ENCODE data around the gene SOCS7. TPM values are rescaled to one million over a fixed set of nuclear protein-coding genes. Genes with fewer than 3 reads are reported as not detected.
A peak's percentile ranks its signal among the peaks of the same experiment; 100 is the strongest.

SOCS7 gene
- total RNA-seq, 2 experiments from 2014 or later = 14.1 to 15.0 TPM

DNA sequence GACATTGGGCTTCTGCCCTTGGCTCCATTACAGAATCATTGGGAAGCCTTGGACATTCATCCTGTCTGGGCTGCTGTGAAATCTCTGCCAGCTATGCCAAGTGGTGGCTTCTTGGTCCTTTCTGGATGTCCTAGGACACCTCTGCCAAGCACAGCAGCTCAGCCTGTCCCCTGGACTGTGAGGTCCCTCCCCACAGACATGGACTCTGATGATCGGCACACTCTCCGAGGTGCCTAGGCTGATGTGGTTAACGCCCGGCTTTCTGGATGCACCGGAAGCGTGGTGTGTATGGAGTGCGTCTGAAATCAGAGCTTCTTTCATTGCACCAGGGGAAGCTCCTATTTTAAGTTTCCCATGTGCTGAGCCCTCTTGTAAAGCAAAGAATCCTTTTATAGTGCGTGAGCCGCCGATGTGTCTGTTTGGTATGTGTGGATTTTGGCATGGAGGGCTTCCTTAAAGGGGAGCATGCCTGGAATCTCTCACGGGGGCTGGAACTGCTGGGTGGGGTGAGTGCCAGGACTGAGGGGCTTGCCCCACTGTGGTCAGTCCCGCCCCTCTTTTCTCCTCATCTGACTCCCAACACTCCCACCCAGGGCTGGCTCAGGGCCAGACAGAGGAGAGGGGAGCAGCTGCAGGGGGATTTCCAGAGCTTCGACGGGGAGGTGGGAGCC, 69.7 kb downstream of the SOCS7 start:
- Mint-ChIP-seq H3K4me3 (no peak overlapping the region), H3K9me3 (no peaks in the 10 kb centered on the region), H3K27ac (no peak overlapping the region), H3K4me1 (peaks cover 3% of the 10 kb centered on the region), H3K27me3 (peaks cover 61% of the 10 kb centered on the region), H3K36me3 (ENCODE audit: low read depth) (no peaks in the 10 kb centered on the region)
- no peak for DNase-seq
- CTCF ChIA-PET = interaction anchor here (0.6 to 2.0 kb wide), 6 partner anchors 9 to 84 kb away, joined by 3 to 6 read pairs (median 4); partner anchors contain the start of gene SOCS7
- POLR2A ChIA-PET = no interaction called here

DNA sequence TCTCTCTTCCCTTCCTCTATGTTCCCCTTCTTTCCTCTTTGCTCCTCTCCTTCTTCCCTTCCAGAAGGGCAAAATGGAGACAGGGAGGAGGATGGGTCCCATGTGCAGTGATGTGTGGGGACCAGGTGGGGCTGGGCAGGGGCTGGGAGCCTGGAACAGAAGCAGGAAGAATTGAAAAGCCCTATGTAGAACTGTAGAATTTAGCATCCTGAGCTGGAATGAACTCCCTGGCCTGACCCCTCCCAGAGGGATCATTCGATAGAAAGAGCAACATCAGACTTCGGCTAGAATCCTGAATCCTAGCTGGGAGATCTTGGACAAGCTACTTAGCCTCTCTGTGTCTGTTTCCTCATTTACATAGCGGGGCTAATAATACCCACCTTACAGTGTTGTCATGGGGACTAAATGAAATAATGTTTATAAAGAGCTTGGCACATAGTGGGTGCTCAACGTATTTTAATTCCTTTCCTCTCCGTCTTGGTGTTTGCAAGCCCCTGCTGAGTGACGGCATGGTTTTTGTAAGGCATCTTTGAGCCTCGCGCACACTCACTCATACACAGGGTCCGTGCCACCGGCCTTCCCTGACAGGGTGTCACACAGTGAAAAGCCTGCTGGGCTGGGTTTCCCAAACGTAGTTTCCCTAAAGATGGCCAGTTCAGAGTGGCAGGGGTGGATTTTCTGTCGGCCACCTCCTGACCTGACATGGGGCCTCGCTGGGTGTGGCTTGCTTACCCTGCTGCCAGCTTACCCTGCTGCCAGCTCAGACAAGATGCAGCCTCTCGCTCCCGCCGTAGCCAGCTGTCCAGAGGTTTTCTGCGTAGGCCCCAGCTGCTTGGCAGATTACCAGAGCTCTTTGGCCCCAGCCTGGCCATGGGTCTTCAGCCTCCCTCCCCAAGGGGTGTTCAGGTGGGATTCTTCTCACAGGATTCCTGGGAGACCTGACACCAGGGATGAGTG, 70.5 kb downstream of the SOCS7 start:
- ChIA-PET POLR2A (no interaction called here), CTCF (interaction anchor here (0.6 to 2.0 kb wide), 6 partner anchors 10 to 83 kb away, joined by 3 to 6 read pairs (median 4); partner anchors contain the start of gene SOCS7)
- DNase-seq = no peak
- Mint-ChIP-seq H3K27ac (no peak overlapping the region), H3K9me3 (no peaks in the 10 kb centered on the region), H3K36me3 (ENCODE audit: low read depth) (no peaks in the 10 kb centered on the region), H3K27me3 (peaks cover 61% of the 10 kb centered on the region), H3K4me3 (no peak overlapping the region), H3K4me1 (peaks cover 3% of the 10 kb centered on the region)

- Mint-ChIP-seq H3K4me3 (no peak overlapping the region), H3K27ac (no peak overlapping the region), H3K9me3 (no peaks in the 10 kb centered on the region), H3K27me3 (peaks cover 53% of the 10 kb centered on the region), H3K36me3 (ENCODE audit: low read depth) (no peaks in the 10 kb centered on the region), H3K4me1 (peaks cover 6% of the 10 kb centered on the region)
- CTCF ChIA-PET = interaction anchor here (0.5 to 1.8 kb wide), 16 partner anchors 10 to 263 kb away, joined by 3 to 8 read pairs (median 4); no protein-coding TSS in a partner anchor
- no peak for DNase-seq
- POLR2A ChIA-PET = no interaction called here
These were observed 72.8 kb downstream of the SOCS7 start for GRCh38 chr17:38424297-38424972.

DNA sequence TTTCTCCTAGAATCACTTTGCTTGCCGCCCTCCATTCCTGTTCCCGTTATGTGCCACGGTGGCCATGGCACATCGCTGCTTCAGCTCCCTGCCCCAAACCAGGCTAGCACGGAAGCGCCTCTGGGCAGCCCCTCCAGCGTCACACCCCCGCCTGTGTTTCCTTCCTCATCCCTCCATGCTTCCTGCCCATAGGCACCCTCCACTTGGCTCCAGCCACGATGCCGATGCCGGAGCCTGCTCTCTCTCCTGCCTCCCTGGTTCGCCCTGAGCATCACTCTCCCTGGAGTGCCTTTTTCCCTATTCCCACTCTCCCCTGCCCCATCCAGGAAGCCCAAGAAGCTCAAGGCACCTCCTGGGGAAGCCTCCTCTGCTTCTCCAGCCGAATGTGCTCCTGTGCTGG, 73.4 kb downstream of the SOCS7 start:
- peaks cover 54% of the 10 kb centered on the region for H3K27me3 Mint-ChIP-seq
- H3K4me1 Mint-ChIP-seq = peaks cover 7% of the 10 kb centered on the region
- no peaks in the 10 kb centered on the region for H3K9me3 Mint-ChIP-seq
- POLR2A ChIA-PET = no interaction called here
- no peak for DNase-seq
- H3K36me3 Mint-ChIP-seq (ENCODE audit: low read depth) = no peaks in the 10 kb centered on the region
- CTCF ChIA-PET = interaction anchor here (0.5 to 0.7 kb wide), 2 partner anchors 76 to 263 kb away, joined by 4 to 5 read pairs; no protein-coding TSS in a partner anchor
- no peak overlapping the region for H3K27ac Mint-ChIP-seq
- H3K4me3 Mint-ChIP-seq = no peak overlapping the region

GRCh38 chr17:38425744-38426143, 74.1 kb downstream of the SOCS7 start:
- Mint-ChIP-seq H3K4me1 (peaks cover 7% of the 10 kb centered on the region), H3K9me3 (no peaks in the 10 kb centered on the region), H3K36me3 (ENCODE audit: low read depth) (no peaks in the 10 kb centered on the region), H3K4me3 (no peak overlapping the region), H3K27me3 (peaks cover 54% of the 10 kb centered on the region), H3K27ac (no peak overlapping the region)
- ChIA-PET POLR2A (no interaction called here), CTCF (interaction anchor here (0.7 kb wide), 1 partner anchor 77 kb away, joined by 4 read pairs; no protein-coding TSS in a partner anchor)
- no peak for DNase-seq

DNA sequence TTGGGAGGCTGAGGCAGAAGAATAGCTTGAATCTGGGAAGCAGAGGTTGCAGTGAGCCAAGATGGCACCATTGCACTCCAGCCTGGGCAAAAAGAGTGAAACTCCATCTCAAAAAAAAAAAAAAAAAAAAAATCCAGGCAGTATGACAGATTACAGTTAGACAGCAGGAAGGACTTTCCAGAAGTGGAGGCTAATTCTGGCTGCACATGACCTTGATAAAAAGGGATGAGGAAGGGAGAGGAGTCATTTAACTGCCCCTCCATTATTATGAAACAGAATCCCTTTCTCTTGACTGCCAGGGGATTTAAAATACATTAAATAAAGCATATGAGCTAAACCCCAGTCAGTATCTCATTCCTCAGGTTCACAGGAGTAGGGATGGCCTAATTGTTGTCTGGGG, 74.8 kb downstream of the SOCS7 start:
- Mint-ChIP-seq H3K27ac (no peak overlapping the region), H3K4me1 (peaks cover 7% of the 10 kb centered on the region), H3K27me3 (peaks cover 53% of the 10 kb centered on the region), H3K36me3 (ENCODE audit: low read depth) (no peaks in the 10 kb centered on the region), H3K9me3 (no peaks in the 10 kb centered on the region), H3K4me3 (no peak overlapping the region)
- no peak for DNase-seq
- CTCF ChIA-PET = interaction anchor here (1.8 kb wide), 1 partner anchor 77 kb away, joined by 7 read pairs; no protein-coding TSS in a partner anchor
- POLR2A ChIA-PET = no interaction called here

DNA sequence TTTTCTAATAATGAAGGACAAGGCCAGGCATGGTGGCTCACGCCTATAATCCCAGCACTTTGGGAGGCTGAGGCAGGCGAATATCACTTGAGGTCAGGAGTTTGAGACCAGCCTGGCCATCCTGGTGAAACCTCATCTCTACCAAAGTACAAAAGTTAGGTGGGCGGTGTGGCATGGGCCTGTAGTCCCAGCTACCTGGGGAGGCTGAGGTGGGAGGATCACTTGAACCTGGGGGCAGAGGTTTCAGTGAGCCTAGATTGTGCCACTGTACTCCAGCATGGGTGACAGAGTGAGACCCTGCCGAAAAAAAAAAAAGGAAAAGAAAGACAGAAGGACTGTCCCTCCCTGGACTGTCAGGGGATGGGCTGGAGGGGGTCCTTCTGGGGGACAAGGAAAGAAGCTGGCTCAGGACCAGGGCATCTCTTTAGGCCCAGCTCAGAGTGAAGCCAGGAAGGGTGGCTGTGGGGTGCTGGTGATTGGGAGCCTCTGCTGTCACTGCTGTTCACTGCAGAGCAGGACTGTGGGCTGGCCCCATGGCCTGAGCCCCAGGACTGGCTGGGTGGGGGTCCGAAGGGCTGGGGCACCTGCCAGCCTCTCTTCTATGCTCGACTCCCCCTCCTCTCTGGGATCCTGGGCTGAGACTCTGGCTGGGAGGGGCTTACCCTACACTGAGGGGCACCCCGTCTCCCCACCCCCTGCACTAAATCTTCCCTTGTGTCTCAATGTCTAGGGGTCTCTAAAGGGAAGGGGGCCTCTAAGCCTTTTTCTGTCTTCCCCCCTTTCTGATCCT, 75.7 kb downstream of the SOCS7 start:
- Mint-ChIP-seq H3K9me3 (no peaks in the 10 kb centered on the region), H3K27ac (no peak overlapping the region), H3K4me3 (peak overlapping the region; percentile 67), H3K36me3 (ENCODE audit: low read depth) (no peaks in the 10 kb centered on the region), H3K27me3 (peaks cover 51% of the 10 kb centered on the region), H3K4me1 (peaks cover 7% of the 10 kb centered on the region)
- ChIA-PET POLR2A (interaction anchor here (1.6 kb wide), 1 partner anchor 13 kb away, joined by 3 read pairs; no protein-coding TSS in a partner anchor), CTCF (interaction anchor here (1.2 to 1.8 kb wide), 3 partner anchors 13 to 131 kb away, joined by 3 to 7 read pairs (median 4); no protein-coding TSS in a partner anchor)
- no peak for DNase-seq

GRCh38 chr17:38428112-38428642, 76.5 kb downstream of the SOCS7 start, which contains the start of gene ARHGAP23:
Gene ARHGAP23 (plus strand): TSS chr17:38428464. CDS start chr17:38428486, 22 bp downstream.
- POLR2A ChIA-PET = interaction anchor here (1.6 kb wide), 1 partner anchor 14 kb away, joined by 3 read pairs; no protein-coding TSS in a partner anchor
- CTCF ChIA-PET = interaction anchor here (0.6 to 1.5 kb wide), 3 partner anchors 65 to 324 kb away, joined by 3 read pairs; no protein-coding TSS in a partner anchor
- DNase-seq = peak; percentile 32
- H3K27me3 Mint-ChIP-seq = peaks cover 48% of the 10 kb centered on the region
- no peaks in the 10 kb centered on the region for H3K36me3 Mint-ChIP-seq (ENCODE audit: low read depth)
- no peak within 1 kb of the TSS for H3K27ac Mint-ChIP-seq
- H3K4me1 Mint-ChIP-seq = peaks cover 7% of the 10 kb centered on the region
- H3K4me3 Mint-ChIP-seq = peak within 1 kb of the TSS; percentile 67
- no peaks in the 10 kb centered on the region for H3K9me3 Mint-ChIP-seq

- H3K27ac Mint-ChIP-seq = no peak overlapping the region
- peaks cover 7% of the 10 kb centered on the region for H3K4me1 Mint-ChIP-seq
- ChIA-PET POLR2A (interaction anchor here (1.6 kb wide), 1 partner anchor 15 kb away, joined by 3 read pairs; no protein-coding TSS in a partner anchor), CTCF (interaction anchor here (0.6 to 1.5 kb wide), 3 partner anchors 64 to 323 kb away, joined by 3 read pairs; no protein-coding TSS in a partner anchor)
- no peaks in the 10 kb centered on the region for H3K9me3 Mint-ChIP-seq
- DNase-seq = peak; percentile 29
- no peak overlapping the region for H3K4me3 Mint-ChIP-seq
- H3K36me3 Mint-ChIP-seq (ENCODE audit: low read depth) = no peaks in the 10 kb centered on the region
- peaks cover 49% of the 10 kb centered on the region for H3K27me3 Mint-ChIP-seq
These were observed 77.2 kb downstream of the SOCS7 start for GRCh38 chr17:38428643-38429371.

GRCh38 chr17:38429476-38430100, 77.9 kb downstream of the SOCS7 start:
- peak overlapping the region; percentile 37 for H3K4me3 Mint-ChIP-seq
- H3K36me3 Mint-ChIP-seq (ENCODE audit: low read depth) = no peaks in the 10 kb centered on the region
- H3K27me3 Mint-ChIP-seq = peaks cover 44% of the 10 kb centered on the region
- ChIA-PET POLR2A (no interaction called here), CTCF (no interaction called here)
- no peak for DNase-seq
- peaks cover 7% of the 10 kb centered on the region for H3K4me1 Mint-ChIP-seq
- no peak overlapping the region for H3K27ac Mint-ChIP-seq
- H3K9me3 Mint-ChIP-seq = no peaks in the 10 kb centered on the region

DNA sequence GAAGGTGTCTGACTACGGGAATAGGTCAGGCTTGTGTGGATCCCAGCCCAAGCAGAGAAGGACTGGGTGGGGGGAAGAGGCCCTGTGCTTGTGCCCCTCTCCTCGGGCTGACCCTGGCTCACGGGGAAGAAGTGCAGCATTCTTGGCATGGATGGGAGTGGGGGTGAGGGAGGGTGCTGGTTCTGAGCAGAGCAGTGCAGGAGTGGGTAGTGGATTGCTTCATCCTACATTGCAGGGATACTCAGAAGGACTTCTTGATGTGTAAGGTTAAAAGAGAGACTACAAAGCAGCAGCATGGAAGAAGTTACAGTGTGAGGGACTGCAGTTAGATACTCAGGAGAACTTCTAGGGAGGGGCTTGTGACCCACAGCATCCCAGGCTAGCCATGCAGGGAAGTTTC, 78.7 kb downstream of the SOCS7 start:
- Mint-ChIP-seq H3K27me3 (peaks cover 37% of the 10 kb centered on the region), H3K36me3 (ENCODE audit: low read depth) (no peaks in the 10 kb centered on the region), H3K9me3 (no peaks in the 10 kb centered on the region), H3K27ac (no peak overlapping the region), H3K4me1 (peaks cover 7% of the 10 kb centered on the region), H3K4me3 (no peak overlapping the region)
- DNase-seq = no peak
- ChIA-PET POLR2A (no interaction called here), CTCF (no interaction called here)

Measured in activated CD4-positive, alpha-beta memory T cell treated with anti-CD3 and anti-CD28 coated beads, Interleukin-2, amount 10 ng/mL, durations not matched to agents 7 days and 5 days (primary cell).